IMR-90 (cell line): ENCODE results near the gene GSTA2. TPM values are rescaled to one million over a fixed set of nuclear protein-coding genes. Genes with fewer than 3 reads are reported as not detected.
"Not testable (repeated sequence)": the region's sequence is repeated elsewhere in the genome, so short reads cannot be mapped to it uniquely, and the experiment has no call there.

ENCODE experiments used
- ATAC-seq: fragments of 200-7000 bp; cut with Tn5 transposase; 2 replicates; pipeline ENCODE4 v1.9.1; 2020; ENCODE audit warnings: low read depth, mild to moderate bottlenecking, moderate library complexity
- BruUV-seq: library from RNA; stranded (reverse); fragments of 400-500 nt; replicated peaks from 2 replicates; lab custom pipeline; 2021; lab: Mats Ljungman, UMichigan
- CTCF ChIA-PET: fragments of 300-600 bp; formaldehyde crosslinking; extraction: SDS; loops from one replicate; lab custom pipeline; 2021; ENCODE audit warnings: antibody characterized with exemption; lab: Yijun Ruan, JAX
- POLR2A ChIA-PET: fragments of 300-600 bp; sonication (Branson Sonifier 250); formaldehyde crosslinking; loops from one replicate; lab custom pipeline; 2022; ENCODE audit warnings: antibody characterized with exemption; ENCODE audit not compliant: unreplicated experiment; lab: Charles Lee
- DNase-seq: peaks from one replicate; pipeline ENCODE4 v3.0.0; 2013
- H2AFZ ChIP-seq: replicated peaks from 2 replicates; pipeline ENCODE3; 2013; ENCODE audit warnings: low read length, mild to moderate bottlenecking; ENCODE audit not compliant: poor library complexity
- H2AK5ac ChIP-seq: 2 replicates; pipeline ENCODE4 v1.6.1; 2013; ENCODE audit warnings: low read depth, low read length, inconsistent platforms
- H2AK9ac ChIP-seq: replicated peaks from 2 replicates; pipeline ENCODE3; 2013; ENCODE audit warnings: mild to moderate bottlenecking, low read depth, low read length, moderate library complexity; ENCODE audit not compliant: poor library complexity
- H2BK120ac ChIP-seq: 2 replicates; pipeline ENCODE4 v1.6.1; 2013; ENCODE audit warnings: low read depth, low read length, inconsistent platforms
- H2BK15ac ChIP-seq: 3 replicates; pipeline ENCODE4 v1.6.1; 2013; ENCODE audit warnings: low read depth, low read length, inconsistent platforms
- H2BK20ac ChIP-seq: 2 replicates; pipeline ENCODE4 v1.6.1; 2013; ENCODE audit warnings: low read depth, mild to moderate bottlenecking, inconsistent platforms, low read length, moderate library complexity
- H2BK5ac ChIP-seq: 2 replicates; pipeline ENCODE4 v1.6.1; 2013; ENCODE audit warnings: mild to moderate bottlenecking, low read depth, low read length, inconsistent platforms; ENCODE audit not compliant: poor library complexity, severe bottlenecking
- H3K14ac ChIP-seq: replicated peaks from 2 replicates; pipeline ENCODE4 v1.6.1; 2013; ENCODE audit warnings: low read depth, low read length, inconsistent platforms
- H3K18ac ChIP-seq: 2 replicates; pipeline ENCODE4 v1.6.1; 2013; ENCODE audit warnings: low read depth, low read length, control low read depth
- H3K23ac ChIP-seq: 2 replicates; pipeline ENCODE4 v1.6.1; 2013; ENCODE audit warnings: low read depth, low read length, inconsistent platforms
- H3K27ac ChIP-seq: 2 replicates; pipeline ENCODE4 v1.5.1; 2013; ENCODE audit warnings: mild to moderate bottlenecking, control low read depth, low read length; ENCODE audit not compliant: insufficient read depth
- H3K27me3 ChIP-seq: 2 replicates; pipeline ENCODE4 v1.6.1; 2013; ENCODE audit warnings: low read length; ENCODE audit not compliant: control insufficient read depth, insufficient read depth
- H3K36me3 ChIP-seq: 2 replicates; pipeline ENCODE4 v1.6.1; 2013; ENCODE audit warnings: low read length, mixed read lengths; ENCODE audit not compliant: control insufficient read depth, insufficient read depth
- H3K4ac ChIP-seq: 2 replicates; pipeline ENCODE4 v1.6.1; 2013; ENCODE audit warnings: low read depth, low read length, inconsistent platforms
- H3K4me1 ChIP-seq: 2 replicates; pipeline ENCODE4 v1.6.1; 2013; ENCODE audit warnings: low read length, mixed read lengths; ENCODE audit not compliant: control insufficient read depth, insufficient read depth
- H3K4me2 ChIP-seq: 2 replicates; pipeline ENCODE4 v1.6.1; 2013; ENCODE audit warnings: low read depth, mild to moderate bottlenecking, control low read depth, low read length, moderate library complexity
- H3K4me3 ChIP-seq: 2 replicates; pipeline ENCODE4 v1.5.1; 2013; ENCODE audit warnings: low read depth, mild to moderate bottlenecking, control low read depth, low read length, moderate library complexity; ENCODE audit not compliant: insufficient read depth
- H3K56ac ChIP-seq: 2 replicates; pipeline ENCODE4 v1.6.1; 2013; ENCODE audit warnings: low read length, inconsistent platforms; ENCODE audit not compliant: insufficient read depth; ENCODE audit errors: extremely low read depth
- H3K79me1 ChIP-seq, 2 experiments: 2 replicates each; pipeline ENCODE4 v1.6.1; 2013; ENCODE audit warnings: low read length in 2 of 2, inconsistent platforms in 1 of 2, low read depth in 1 of 2
- H3K9ac ChIP-seq: 2 replicates; pipeline ENCODE4 v1.6.1; 2013; ENCODE audit warnings: low read depth, low read length, control low read depth
- H3K9me1 ChIP-seq: 2 replicates; pipeline ENCODE4 v1.6.1; 2013; ENCODE audit warnings: low read length, inconsistent platforms; ENCODE audit not compliant: insufficient read depth
- H3K9me3 ChIP-seq: 2 replicates; pipeline ENCODE4 v1.6.1; 2013; ENCODE audit warnings: low read length; ENCODE audit not compliant: control insufficient read depth, insufficient read depth
- H4K20me1 ChIP-seq: 2 replicates; pipeline ENCODE4 v1.6.1; 2013; ENCODE audit warnings: low read length, inconsistent platforms; ENCODE audit not compliant: insufficient read depth
- H4K5ac ChIP-seq: 2 replicates; pipeline ENCODE4 v1.6.1; 2013; ENCODE audit warnings: mild to moderate bottlenecking, low read depth, low read length, control low read depth
- H4K8ac ChIP-seq, 2 experiments: 2 replicates each; pipeline ENCODE4 v1.6.1; 2013; ENCODE audit warnings: low read depth in 2 of 2, low read length in 2 of 2, control low read depth in 1 of 2, inconsistent platforms in 1 of 2
- H4K91ac ChIP-seq: 2 replicates; pipeline ENCODE4 v1.6.1; 2013; ENCODE audit warnings: low read depth, low read length, inconsistent platforms; ENCODE audit not compliant: insufficient read depth
- WGBS, 2 experiments: methylation state at CpG; one replicate each; pipeline versions ENCODE4 v1.1.5 to v1.1.7; 2013; ENCODE audit warnings: missing lambda C conversion rate in 2 of 2; ENCODE audit not compliant: insufficient read length in 1 of 2; ENCODE audit errors: extremely low coverage in 2 of 2; 5-methylcytosine and 5-hydroxymethylcytosine counted together
- dilution Hi-C: fragments of 300-500 bp; cut with HindIII; formaldehyde crosslinking; loops from one replicate; pipeline ENCODE4 v1.14.3; 2018; ENCODE audit warnings: low sequenced_read_pairs; ENCODE audit not compliant: unreplicated experiment
- in situ Hi-C: fragments of 300-500 bp; cut with MboI; formaldehyde crosslinking; loops from 3 replicates; pipeline ENCODE4 v1.14.3; 2019; ENCODE audit warnings: low sequenced_read_pairs, inconsistent platforms, mixed read lengths
- intact Hi-C: fragments of 100-400 bp; cut with micrococcal nuclease; formaldehyde crosslinking; loops from 2 replicates; pipeline ENCODE4 v1.10.0; 2022
- polyA plus RNA-seq, 3 experiments: library from polyadenylated mRNA; depleted of rRNA; stranded (reverse); fragments of >200 nt; gene quantifications; 2 replicates each; pipeline ENCODE4 v1.2.3, GENCODE V29; 2012; ENCODE audit warnings: low replicate concordance in 1 of 3
- total RNA-seq: library from RNA; depleted of rRNA; stranded (reverse); fragments of >200 nt; gene quantifications from 2 replicates; pipeline ENCODE4 v1.2.3, GENCODE V29; 2012

Gene GSTA2
- total and polyA plus RNA-seq, 2 of the 4 experiments (the other 2 are of a cell fraction): not detected

DNA sequence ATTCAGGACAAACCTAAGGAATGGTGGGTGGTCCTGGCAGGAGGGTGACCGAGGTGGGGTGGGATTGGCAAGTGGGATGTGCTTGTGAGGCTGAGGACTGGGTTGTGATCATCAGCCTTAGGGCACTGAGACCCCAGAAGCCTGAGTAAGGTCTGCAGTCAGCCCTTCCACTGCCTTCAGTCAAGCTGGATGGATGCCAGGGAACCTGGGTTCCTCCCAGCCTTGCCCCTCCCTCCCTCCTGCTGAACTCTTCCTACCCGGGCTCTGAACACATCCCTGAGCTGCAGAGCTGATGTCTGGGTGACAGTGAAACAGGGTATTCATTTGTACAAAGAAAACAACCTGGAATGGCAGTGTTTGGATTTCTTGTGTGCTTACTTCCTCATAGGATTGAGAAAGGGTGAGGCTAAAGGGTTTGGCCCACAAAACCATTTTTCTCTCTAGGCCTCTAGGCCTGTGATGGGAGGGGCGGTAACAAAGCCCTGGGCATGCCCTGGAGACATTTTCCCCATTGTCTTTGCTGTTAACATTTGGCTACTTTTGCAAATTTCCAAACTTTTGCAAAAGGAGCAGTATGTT lies 19.5 kb upstream of the GSTA2 start:
- H3K79me1 ChIP-seq, H4K91ac ChIP-seq, CTCF ChIA-PET, H2BK15ac ChIP-seq, POLR2A ChIA-PET, BruUV-seq, H3K27me3 ChIP-seq, H4K8ac ChIP-seq, H4K20me1 ChIP-seq, H2AK9ac ChIP-seq, H3K4me1 ChIP-seq, H4K5ac ChIP-seq, H2BK120ac ChIP-seq, H3K4me2 ChIP-seq, H2AFZ ChIP-seq, intact Hi-C loops, H2BK20ac ChIP-seq, H3K9ac ChIP-seq, in situ Hi-C loops, H3K27ac ChIP-seq, H3K4me3 ChIP-seq, H2AK5ac ChIP-seq, H3K4ac ChIP-seq, H3K18ac ChIP-seq, H3K23ac ChIP-seq, H3K9me3 ChIP-seq, H3K36me3 ChIP-seq, H3K14ac ChIP-seq, H2BK5ac ChIP-seq, H3K9me1 ChIP-seq, H3K56ac ChIP-seq, dilution Hi-C loops, DNase-seq, ATAC-seq: not testable (repeated sequence)
- WGBS, 2 experiments: no CpG with 5 or more reads among the region's 3 CpGs

DNA sequence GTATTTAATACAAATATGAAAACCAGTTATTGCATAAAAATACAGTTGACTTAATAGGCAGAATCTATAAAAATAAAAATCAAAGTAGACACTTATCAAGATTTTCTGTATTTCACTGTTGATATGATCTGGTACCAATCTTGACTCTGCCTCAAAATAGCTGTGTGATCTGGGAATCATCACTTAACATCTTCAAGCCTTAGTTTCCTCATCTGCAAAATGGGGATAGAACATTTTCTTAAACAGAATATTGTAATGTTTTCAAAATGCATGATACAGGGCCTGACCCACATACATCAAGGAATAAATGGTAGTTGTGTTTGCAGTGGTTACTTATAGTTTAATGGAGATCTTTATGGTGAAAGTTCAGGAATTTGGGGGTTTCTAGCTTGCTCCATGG lies 18.9 kb upstream of the GSTA2 start:
- H3K4me2 ChIP-seq, H3K56ac ChIP-seq, H4K5ac ChIP-seq, H2BK120ac ChIP-seq, H3K36me3 ChIP-seq, H3K4me3 ChIP-seq, CTCF ChIA-PET, H3K27ac ChIP-seq, H3K9ac ChIP-seq, H2BK15ac ChIP-seq, H3K9me1 ChIP-seq, H3K18ac ChIP-seq, POLR2A ChIA-PET, H3K14ac ChIP-seq, H2BK20ac ChIP-seq, H4K91ac ChIP-seq, H2AK9ac ChIP-seq, intact Hi-C loops, in situ Hi-C loops, H3K23ac ChIP-seq, H3K9me3 ChIP-seq, H4K8ac ChIP-seq, H3K4me1 ChIP-seq, H3K27me3 ChIP-seq, H4K20me1 ChIP-seq, DNase-seq, H3K79me1 ChIP-seq, H2AK5ac ChIP-seq, H2AFZ ChIP-seq, ATAC-seq, H3K4ac ChIP-seq, H2BK5ac ChIP-seq, BruUV-seq, dilution Hi-C loops: not testable (repeated sequence)
